GM12878 (cell line): ENCODE results near the gene LIN54. TPM values are rescaled to one million over a fixed set of nuclear protein-coding genes. Genes with fewer than 3 reads are reported as not detected.

ENCODE experiments used
- ATAC-seq: fragments of 200-7000 bp; cut with Tn5 transposase; 3 replicates; pipeline ENCODE4 v1.9.1; 2020; ENCODE audit warnings: mild to moderate bottlenecking, moderate library complexity
- BruUV-seq: library from RNA; stranded (reverse); fragments of 400-500 nt; replicated peaks from 2 replicates; lab custom pipeline; 2021; lab: Mats Ljungman, UMichigan
- CTCF ChIA-PET: fragments of 300-600 bp; sonication (Branson Sonifier 250); formaldehyde crosslinking; extraction: SDS; loops from one replicate; lab custom pipeline; 2021; ENCODE audit warnings: inconsistent platforms; lab: Yijun Ruan, JAX
- POLR2A ChIA-PET: fragments of 350-600 bp; formaldehyde crosslinking; extraction: SDS; loops from one replicate; lab custom pipeline; 2021; ENCODE audit warnings: inconsistent platforms; lab: Charles Lee
- RAD21 ChIA-PET: fragments of 300-600 bp; sonication (Branson Sonifier 250); formaldehyde crosslinking; loops from one replicate; lab custom pipeline; 2023; ENCODE audit warnings: antibody characterized with exemption; ENCODE audit not compliant: unreplicated experiment; lab: Charles Lee
- SMC1A ChIA-PET: fragments of 300-600 bp; sonication (Branson Sonifier 250); formaldehyde crosslinking; loops from one replicate; lab custom pipeline; 2023; ENCODE audit not compliant: unreplicated experiment, uncharacterized antibody; lab: Charles Lee
- DNase-seq: peaks from one replicate; pipeline ENCODE4 v3.0.0-alpha.2; 2011; ENCODE audit warnings: low read depth, low spot score
- FAIRE-seq: peaks from 3 replicates; lab custom pipeline; 2011; peaks lifted over from hg19 to GRCh38; lab: Jason Lieb, UNC
- H2AFZ ChIP-seq: 2 replicates; pipeline ENCODE4 v1.6.0; 2011; ENCODE audit warnings: low read depth, low read length, control low read depth; ENCODE audit not compliant: control insufficient read depth
- H3K27ac ChIP-seq: 2 replicates; pipeline ENCODE4 v1.5.1; 2011; ENCODE audit warnings: control low read depth; ENCODE audit not compliant: control insufficient read depth, insufficient read depth
- H3K27me3 ChIP-seq, 2 experiments: replicated peaks in 1 of 2; 2 replicates each; pipeline versions ENCODE4 v1.6.0 to v1.6.1; 2011; ENCODE audit warnings: low read length in 1 of 2; ENCODE audit not compliant: control insufficient read depth in 2 of 2, insufficient read depth in 2 of 2
- H3K36me3 ChIP-seq, 2 experiments: 2 replicates each; pipeline ENCODE4 v1.5.1; 2011; ENCODE audit warnings: low read length in 1 of 2; ENCODE audit not compliant: control insufficient read depth in 2 of 2, insufficient read depth in 2 of 2
- H3K4me1 ChIP-seq: 2 replicates; pipeline ENCODE4 v1.6.1; 2011; ENCODE audit warnings: mild to moderate bottlenecking, low read length, moderate library complexity, mixed read lengths; ENCODE audit not compliant: control insufficient read depth, insufficient read depth
- H3K4me2 ChIP-seq: 2 replicates; pipeline ENCODE4 v1.6.0; 2011; ENCODE audit warnings: control low read depth; ENCODE audit not compliant: control insufficient read depth, insufficient read depth
- H3K4me3 ChIP-seq: fragments of 200-600 bp; sonication (generic); 2 replicates; pipeline ENCODE4 v1.5.1; 2016
- H3K79me2 ChIP-seq: 2 replicates; pipeline ENCODE4 v1.6.0; 2011; ENCODE audit warnings: low read length; ENCODE audit not compliant: control insufficient read depth, insufficient read depth
- H3K9ac ChIP-seq: 2 replicates; pipeline ENCODE4 v1.8.0; 2011; ENCODE audit warnings: low read length, control low read depth, mixed read lengths; ENCODE audit not compliant: control insufficient read depth, insufficient read depth
- H3K9me3 ChIP-seq: replicated peaks from 3 replicates; pipeline ENCODE4 v1.5.1; 2011; ENCODE audit warnings: mild to moderate bottlenecking, low read length; ENCODE audit not compliant: control insufficient read depth, insufficient read depth
- H4K20me1 ChIP-seq: 2 replicates; pipeline ENCODE4 v1.6.0; 2011; ENCODE audit not compliant: control insufficient read depth, insufficient read depth
- ASH2L ChIP-seq: fragments of 300-600, 200-600 bp; sonication (generic); IDR thresholded peaks from 2 replicates; pipeline ENCODE4 v1.6.1; 2017; ENCODE audit warnings: low read depth, mild to moderate bottlenecking, borderline replicate concordance
- ELK1 ChIP-seq: IDR thresholded peaks from 2 replicates; pipeline ENCODE4 v1.6.1; 2012; ENCODE audit warnings: low read depth, low read length, improper control_type of control experiment
- LARP7 ChIP-seq: fragments of 450-650 bp; IDR thresholded peaks from 2 replicates; pipeline ENCODE4 v1.6.1; 2017; ENCODE audit warnings: mild to moderate bottlenecking
- NKRF ChIP-seq: fragments of 450-650 bp; conservative IDR thresholded peaks from 2 replicates; pipeline ENCODE4 v1.6.1; 2017; ENCODE audit warnings: mild to moderate bottlenecking, moderate library complexity
- NR2F1 ChIP-seq: fragments of 450-650 bp; conservative IDR thresholded peaks from 2 replicates; pipeline ENCODE4 v1.6.1; 2017; ENCODE audit warnings: mild to moderate bottlenecking
- POLR2AphosphoS5 ChIP-seq: IDR thresholded peaks from 2 replicates; pipeline ENCODE4 v1.6.1; 2011; ENCODE audit warnings: mild to moderate bottlenecking, low read length, inconsistent platforms
- SP1 ChIP-seq: IDR thresholded peaks from one replicate; pipeline ENCODE4 v1.6.1; 2011; ENCODE audit warnings: low read depth, low read length
- TBL1XR1 ChIP-seq: IDR thresholded peaks from 2 replicates; pipeline ENCODE4 v1.6.1; 2012; ENCODE audit warnings: low read depth, low read length, improper control_type of control experiment
- WGBS: methylation state at CpG from one replicate; pipeline ENCODE4 v1.1.6; 2016; ENCODE audit warnings: low lambda C conversion rate; ENCODE audit not compliant: insufficient replicate concordance, insufficient coverage; ENCODE audit errors: missing lambda C conversion rate; 5-methylcytosine and 5-hydroxymethylcytosine counted together
- in situ Hi-C: fragments of 300-500 bp; cut with MboI; formaldehyde crosslinking; loops from 9 replicates; pipeline ENCODE4 v1.14.3; 2018; ENCODE audit warnings: mixed read lengths
- intact Hi-C: fragments of 100-400 bp; cut with micrococcal nuclease; formaldehyde crosslinking; loops from one replicate; pipeline ENCODE4 v1.14.2; 2022; ENCODE audit not compliant: unreplicated experiment
- polyA plus RNA-seq, 11 experiments: library from polyadenylated mRNA; depleted of rRNA in 4 of 11; unstranded in 6 of 11; stranded (reverse) in 5 of 11; fragments of >200 nt; fragmentation: Nextera tagmentation in 4 of 11; fragmentation: Illumina TruSeq in 1 of 11; extraction: Ambion mirVana in 4 of 11; extraction: Trizol in 1 of 11; gene quantifications; 1 replicate in 1 of 11; 2 replicates in 10 of 11; pipeline versions ENCODE4 v1.2.1 to v1.2.3, GENCODE V29; 2011 to 2016; ENCODE audit warnings: inconsistent platforms in 2 of 11, missing spikeins in 2 of 11, low read depth in 1 of 11
- total RNA-seq, 4 experiments: library from RNA; depleted of rRNA in 3 of 4; stranded (reverse); fragments of >200 nt in 3 of 4; fragmentation: Illumina TruSeq in 1 of 4; extraction: Trizol in 1 of 4; gene quantifications; 2 replicates each; pipeline versions ENCODE4 v1.2.1 to v1.2.3, GENCODE V29; 2013 to 2021

Gene LIN54
- total and polyA plus RNA-seq, 10 of the 15 experiments (the other 5 are each of a cell fraction or from before 2014, with no cell fraction given) = 1.5 to 20.4 (median 12.2) TPM

- Histone ChIP-seq H3K4me1 (no peaks in the 10 kb centered on the region), H3K9ac (no peak overlapping the region), H4K20me1 (no peaks in the 10 kb centered on the region), H3K27me3 (no peaks in the 10 kb centered on the region), H3K27ac (no peak overlapping the region), H3K4me2 (no peak overlapping the region), H2AFZ (no peak overlapping the region), H3K36me3 (peaks cover 0 to 5% of the 10 kb centered on the region in 2 experiments; a peak in 3 of 4 replicates), H3K9me3 (no peaks in the 10 kb centered on the region), H3K4me3 (no peak overlapping the region), H3K79me2 (no peaks in the 10 kb centered on the region)
- 96% methylated on average over 1 of the region's 1 CpG for WGBS
- ATAC-seq (no peak), DNase-seq (no peak), FAIRE-seq (peak; percentile 18)
- POLR2A ChIA-PET = interaction anchor here (1.3 kb wide), 1 partner anchor 11 kb away, joined by 3 read pairs; no protein-coding TSS in a partner anchor
- BruUV-seq = no TSS peak
- TF ChIP-seq SP1 = no peak
- no peak for TF ChIP-seq NKRF
- TF ChIP-seq ASH2L = no peak
- intact Hi-C loops (no loop called here), in situ Hi-C loops (no loop called here)
- CTCF ChIA-PET = no interaction called here
- SMC1A ChIA-PET = interaction anchor here (1.0 to 2.0 kb wide), 4 partner anchors 8 to 302 kb away, joined by 3 to 10 read pairs (median 6); partner anchors contain the start of gene LIN54
- RAD21 ChIA-PET = no interaction called here
These were observed 29.5 kb downstream of the LIN54 start for GRCh38 chr4:82981138-82981537.

- no peaks in the 10 kb centered on the region for H3K27me3 ChIP-seq
- ChIA-PET POLR2A (interaction anchor here (0.8 kb wide), 1 partner anchor 39 kb away, joined by 3 read pairs; no protein-coding TSS in a partner anchor), RAD21 (no interaction called here), SMC1A (interaction anchor here (0.8 kb wide), 1 partner anchor 19 kb away, joined by 5 read pairs; no protein-coding TSS in a partner anchor), CTCF (interaction anchor here (0.6 kb wide), 1 partner anchor 22 kb away, joined by 3 read pairs; no protein-coding TSS in a partner anchor)
- no peaks in the 10 kb centered on the region for H3K9me3 ChIP-seq
- no peak overlapping the region for H2AFZ ChIP-seq
- H3K36me3 ChIP-seq = 0 out of 4 replicates have a peak, but pooled peaks cover 0 to 7% of the 10 kb centered on the region in 2 experiments
- no peak overlapping the region for H3K9ac ChIP-seq
- no peak overlapping the region for H3K4me3 ChIP-seq
- H3K79me2 ChIP-seq = no peaks in the 10 kb centered on the region
- no peaks in the 10 kb centered on the region for H3K4me1 ChIP-seq
- FAIRE-seq = no peak
- TF ChIP-seq TBL1XR1 (no peak), ELK1 (no peak), NR2F1 (no peak), POLR2AphosphoS5 (no peak), LARP7 (no peak)
- no peak for DNase-seq
- in situ Hi-C loops (no loop called here), intact Hi-C loops (no loop called here)
- no peaks in the 10 kb centered on the region for H4K20me1 ChIP-seq
- no peak overlapping the region for H3K27ac ChIP-seq
- no peak overlapping the region for H3K4me2 ChIP-seq
- BruUV-seq = no TSS peak
- WGBS = 97% methylated on average over 2 of the region's 2 CpGs
- no peak for ATAC-seq
These were observed 34.8 kb downstream of the LIN54 start for GRCh38 chr4:82975792-82976191.
